Measurements from ENCODE around the gene DACT2.

DACT2 gene

GRCh38 chr6:168333989-168334388 is 14.4 kb upstream of the DACT2 start:
- TF ChIP-seq, protein P1, sequence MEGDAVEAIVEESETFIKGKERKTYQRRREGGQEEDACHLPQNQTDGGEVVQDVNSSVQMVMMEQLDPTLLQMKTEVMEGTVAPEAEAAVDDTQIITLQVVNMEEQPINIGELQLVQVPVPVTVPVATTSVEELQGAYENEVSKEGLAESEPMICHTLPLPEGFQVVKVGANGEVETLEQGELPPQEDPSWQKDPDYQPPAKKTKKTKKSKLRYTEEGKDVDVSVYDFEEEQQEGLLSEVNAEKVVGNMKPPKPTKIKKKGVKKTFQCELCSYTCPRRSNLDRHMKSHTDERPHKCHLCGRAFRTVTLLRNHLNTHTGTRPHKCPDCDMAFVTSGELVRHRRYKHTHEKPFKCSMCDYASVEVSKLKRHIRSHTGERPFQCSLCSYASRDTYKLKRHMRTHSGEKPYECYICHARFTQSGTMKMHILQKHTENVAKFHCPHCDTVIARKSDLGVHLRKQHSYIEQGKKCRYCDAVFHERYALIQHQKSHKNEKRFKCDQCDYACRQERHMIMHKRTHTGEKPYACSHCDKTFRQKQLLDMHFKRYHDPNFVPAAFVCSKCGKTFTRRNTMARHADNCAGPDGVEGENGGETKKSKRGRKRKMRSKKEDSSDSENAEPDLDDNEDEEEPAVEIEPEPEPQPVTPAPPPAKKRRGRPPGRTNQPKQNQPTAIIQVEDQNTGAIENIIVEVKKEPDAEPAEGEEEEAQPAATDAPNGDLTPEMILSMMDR (IDR thresholded peaks at IDR 0.05; ENCODE audit: low read depth, low read length, missing control alignments): no peak
- H3K4me3 ChIP-seq (replicated peaks; ENCODE audit: low read depth, low read length): no peak overlapping the region

DNA sequence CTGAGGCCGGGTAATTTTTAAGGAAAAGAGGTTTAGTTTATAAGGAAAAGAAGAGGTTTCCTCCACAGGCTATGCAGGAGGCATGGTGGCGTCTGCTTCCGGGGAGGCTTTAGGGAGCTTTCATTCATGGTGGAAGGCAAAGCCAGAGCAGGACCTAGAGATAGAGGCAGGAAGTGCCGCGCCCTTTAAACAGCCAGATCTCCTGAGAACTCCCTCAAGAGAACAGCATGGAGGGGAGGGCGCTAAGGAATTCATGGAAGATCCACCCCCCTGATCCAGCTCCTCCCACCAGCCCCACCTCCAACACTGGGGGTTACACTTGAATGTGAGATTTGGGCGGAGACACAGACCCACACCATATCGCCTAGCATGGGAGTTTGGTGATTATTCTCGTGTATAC is 13.9 kb upstream of the DACT2 start:
- TF ChIP-seq, protein P1 (IDR thresholded peaks at IDR 0.05; ENCODE audit: low read depth, low read length, missing control alignments): no peak
- no peak overlapping the region for H3K4me3 ChIP-seq (replicated peaks; ENCODE audit: low read depth, low read length)
- DNase-seq (ENCODE audit: extremely low read depth, low read depth): no peak

More at GRCh38 chr6:168333989-168334388, 14.4 kb upstream of the DACT2 start:
- no peak for DNase-seq (ENCODE audit: extremely low read depth, low read depth)

- H3K4me3 ChIP-seq (replicated peaks; ENCODE audit: low read depth, low read length): no peak overlapping the region
- no peak for DNase-seq (ENCODE audit: extremely low read depth, low read depth)
- TF ChIP-seq, protein P1 (IDR thresholded peaks at IDR 0.05; ENCODE audit: low read depth, low read length, missing control alignments): no peak
Observed at GRCh38 chr6:168333039-168333438, 13.5 kb upstream of the DACT2 start.

DNA sequence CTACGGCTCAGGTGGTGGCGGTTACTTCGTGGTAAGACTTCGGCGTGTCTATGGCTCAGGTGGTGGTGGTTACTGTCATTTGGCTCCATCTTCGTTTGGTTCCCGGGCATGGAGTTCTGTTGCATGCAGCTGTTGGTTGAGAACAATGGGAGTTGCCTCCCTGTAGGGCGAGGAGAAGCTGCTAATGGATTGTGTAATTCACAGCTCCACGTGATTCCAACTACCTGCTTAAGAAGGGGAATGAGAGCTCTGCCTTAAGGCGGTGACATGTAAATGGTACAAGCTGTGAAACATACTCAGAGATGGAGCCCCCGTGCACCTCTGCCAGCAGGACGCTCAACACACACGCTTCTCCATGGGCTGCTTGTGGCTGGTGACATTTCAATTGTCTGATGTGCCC is 12.4 kb upstream of the DACT2 start:
- no peak for DNase-seq (ENCODE audit: extremely low read depth, low read depth)
- H3K4me3 ChIP-seq (replicated peaks; ENCODE audit: low read depth, low read length): no peak overlapping the region
- TF ChIP-seq, protein P1 (IDR thresholded peaks at IDR 0.05; ENCODE audit: low read depth, low read length, missing control alignments): no peak

- TF ChIP-seq, protein P1 (IDR thresholded peaks at IDR 0.05; ENCODE audit: low read depth, low read length, missing control alignments): no peak
- no peak overlapping the region for H3K4me3 ChIP-seq (replicated peaks; ENCODE audit: low read depth, low read length)
- no peak for DNase-seq (ENCODE audit: extremely low read depth, low read depth)
Observed at GRCh38 chr6:168331058-168331457, 11.5 kb upstream of the DACT2 start.

GRCh38 chr6:168330403-168330802 is 10.8 kb upstream of the DACT2 start:
- no peak for DNase-seq (ENCODE audit: extremely low read depth, low read depth)
- TF ChIP-seq, protein P1 (IDR thresholded peaks at IDR 0.05; ENCODE audit: low read depth, low read length, missing control alignments): no peak
- no peak overlapping the region for H3K4me3 ChIP-seq (replicated peaks; ENCODE audit: low read depth, low read length)

DNA sequence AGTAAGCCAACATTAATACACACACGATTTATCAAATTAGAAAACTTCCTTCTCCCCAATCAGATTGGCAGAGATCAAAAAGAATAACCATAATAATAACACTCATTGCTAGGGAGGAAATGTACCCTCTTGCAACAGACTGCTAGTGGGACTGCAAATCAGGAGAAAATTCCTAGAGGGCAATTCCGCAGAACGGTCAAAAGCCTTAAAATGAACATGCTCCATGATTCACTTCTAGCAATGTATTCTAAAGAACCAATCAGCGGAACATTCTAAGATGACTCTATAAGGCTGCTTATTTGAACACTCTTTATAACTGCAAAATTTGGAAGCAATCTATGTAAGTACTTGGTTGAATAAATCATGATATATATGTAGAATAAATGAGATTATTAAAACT is 8.5 kb upstream of the DACT2 start:
- no peak overlapping the region for H3K4me3 ChIP-seq (replicated peaks; ENCODE audit: low read depth, low read length)
- TF ChIP-seq, protein P1 (IDR thresholded peaks at IDR 0.05; ENCODE audit: low read depth, low read length, missing control alignments): no peak
- no peak for DNase-seq (ENCODE audit: extremely low read depth, low read depth)
